Astrocyte of the spinal cord (primary cell): ENCODE measurements around the gene PCNT.

Source experiments
- DNase-seq: peaks from one replicate; pipeline ENCODE4 v3.0.0; 2011; ENCODE audit warnings: low read depth, low spot score
- H3K4me3 ChIP-seq: 2 replicates; pipeline ENCODE4 v1.5.1; 2011; ENCODE audit warnings: low read depth, mild to moderate bottlenecking, low read length, moderate library complexity
- CTCF ChIP-seq: IDR thresholded peaks from 2 replicates; pipeline ENCODE4 v1.5.1; 2012; ENCODE audit warnings: low read depth, mild to moderate bottlenecking, low read length, inconsistent platforms
- in situ Hi-C: cut with HindIII; loops from 2 replicates; pipeline ENCODE4 v1.10.0; 2017; ENCODE audit warnings: low sequenced_read_pairs

The PCNT gene

GRCh38 chr21:46426313-46427046 is 102.5 kb downstream of the PCNT start:
- no peak for TF ChIP-seq CTCF
- no peak overlapping the region for H3K4me3 ChIP-seq
- in situ Hi-C loops: no loop called here
- DNase-seq: no peak

GRCh38 chr21:46427516-46427915 is 103.6 kb downstream of the PCNT start:
- in situ Hi-C loops: no loop called here
- H3K4me3 ChIP-seq: no peak overlapping the region
- TF ChIP-seq CTCF: no peak
- DNase-seq: no peak

- in situ Hi-C loops: no loop called here
- H3K4me3 ChIP-seq: no peak overlapping the region
- TF ChIP-seq CTCF: no peak
- DNase-seq: no peak
Measured at GRCh38 chr21:46428286-46428685, 104.3 kb downstream of the PCNT start.

- no peak overlapping the region for H3K4me3 ChIP-seq
- in situ Hi-C loops: no loop called here
- DNase-seq: no peak
- TF ChIP-seq CTCF: no peak
Measured at GRCh38 chr21:46428987-46429710, 105.2 kb downstream of the PCNT start.

- DNase-seq: no peak
- in situ Hi-C loops: no loop called here
- H3K4me3 ChIP-seq: no peak overlapping the region
- no peak for TF ChIP-seq CTCF
Measured at GRCh38 chr21:46429754-46430681, 106.1 kb downstream of the PCNT start.

- in situ Hi-C loops: no loop called here
- TF ChIP-seq CTCF: no peak
- H3K4me3 ChIP-seq: no peak overlapping the region
- no peak for DNase-seq
Measured at GRCh38 chr21:46431448-46431847, 107.5 kb downstream of the PCNT start.
